Activated CD8-positive, alpha-beta memory T cell treated with anti-CD3 and anti-CD28 coated beads for 1 hour (primary cell): ENCODE data around the gene HDGFL1.

Experiments
- DNase-seq, 2 donors: peaks; one replicate each; pipeline ENCODE4 v3.0.0-alpha.2; 2020; ENCODE audit warnings: low read depth in 1 of 2; ENCODE audit errors: extremely low read depth in 1 of 2

HDGFL1 gene

GRCh38 chr6:22569281-22570184, at the start of gene HDGFL1:
HDGFL1 (plus strand) TSS chr6:22569566; CDS start chr6:22569576, 10 bp downstream.
- no peak for DNase-seq

DNA sequence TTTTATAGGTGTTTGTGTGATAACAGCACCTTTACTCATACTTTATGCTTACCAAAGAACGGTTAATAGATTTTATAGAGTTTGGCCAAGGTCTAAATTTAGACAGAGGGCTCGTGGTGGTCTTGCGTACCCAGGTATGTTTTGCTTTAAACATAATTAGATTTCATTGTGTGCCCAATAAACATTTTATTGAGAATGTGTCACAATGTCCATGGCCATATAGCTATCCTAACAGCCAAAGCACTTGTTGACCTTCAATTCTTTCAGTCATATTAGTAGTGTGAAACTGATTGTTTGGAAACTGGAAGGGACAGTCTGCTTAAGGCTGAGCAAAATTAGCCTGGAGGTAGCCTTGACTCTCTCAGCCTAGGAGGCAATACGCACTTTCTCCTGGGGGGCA, 48.3 kb upstream of the HDGFL1 start:
- no peak for DNase-seq

GRCh38 chr6:22526736-22527135, 42.6 kb upstream of the HDGFL1 start:
- no peak for DNase-seq

DNA sequence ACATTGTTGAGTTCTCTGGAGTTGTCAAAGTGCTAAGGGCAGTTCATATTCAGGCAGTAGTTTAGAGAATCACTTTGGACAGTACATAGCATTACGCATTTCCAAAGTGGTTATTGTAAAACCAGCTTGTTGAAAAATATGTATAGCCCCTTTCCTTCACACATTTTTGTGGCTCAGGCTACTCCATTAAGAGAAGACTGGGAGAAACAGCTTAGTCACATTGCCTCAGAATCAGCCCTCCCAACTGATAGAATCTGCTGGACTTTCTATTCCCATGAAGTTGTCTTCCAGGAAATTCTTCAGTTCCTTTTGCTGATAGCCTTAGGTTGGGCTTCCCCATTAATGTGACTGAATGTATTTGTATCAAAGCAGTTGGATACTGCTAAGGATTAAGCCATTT, 39.5 kb upstream of the HDGFL1 start:
- DNase-seq, result no peak

GRCh38 chr6:22530506-22530905, 38.9 kb upstream of the HDGFL1 start:
- DNase-seq, result no peak

DNA sequence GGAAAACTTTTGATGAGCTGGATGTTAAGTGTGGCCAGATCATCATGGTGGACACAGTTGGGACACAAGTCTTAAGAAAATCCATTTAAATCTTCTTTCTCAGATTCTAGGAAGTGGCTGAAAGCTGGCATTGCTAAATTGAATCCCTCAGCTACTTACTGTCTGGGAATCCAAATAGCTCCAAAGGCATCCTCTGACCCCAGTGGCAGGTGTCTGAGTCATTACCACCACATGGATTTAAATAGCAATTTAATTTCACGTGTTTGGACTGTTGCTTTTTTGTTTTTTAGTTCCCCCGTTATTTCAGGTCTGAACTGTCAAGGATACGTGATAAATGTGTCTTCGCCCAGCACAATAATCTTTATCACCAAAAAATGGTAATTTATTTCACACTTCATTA, 33.2 kb upstream of the HDGFL1 start:
- DNase-seq, result no peak

DNA sequence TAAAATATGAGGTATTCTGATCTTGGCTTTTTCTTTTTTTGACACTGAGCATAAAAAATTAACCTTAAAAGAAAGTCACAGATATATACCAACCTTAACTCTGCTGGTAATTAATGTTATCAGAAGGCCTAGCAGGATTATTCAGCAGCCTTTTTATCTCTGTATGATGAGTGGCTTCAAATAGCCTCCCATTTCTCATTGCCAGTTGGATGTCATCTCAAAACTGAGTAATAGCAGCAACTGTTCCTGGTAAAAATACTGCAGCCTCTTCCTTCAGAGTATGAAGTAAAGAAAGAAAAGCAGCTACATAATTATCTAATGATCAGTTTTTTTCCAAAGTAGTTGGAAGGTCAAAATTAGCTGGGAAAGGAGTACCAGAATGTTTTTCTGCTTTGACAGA, 24.9 kb upstream of the HDGFL1 start:
- DNase-seq, result no peak

DNA sequence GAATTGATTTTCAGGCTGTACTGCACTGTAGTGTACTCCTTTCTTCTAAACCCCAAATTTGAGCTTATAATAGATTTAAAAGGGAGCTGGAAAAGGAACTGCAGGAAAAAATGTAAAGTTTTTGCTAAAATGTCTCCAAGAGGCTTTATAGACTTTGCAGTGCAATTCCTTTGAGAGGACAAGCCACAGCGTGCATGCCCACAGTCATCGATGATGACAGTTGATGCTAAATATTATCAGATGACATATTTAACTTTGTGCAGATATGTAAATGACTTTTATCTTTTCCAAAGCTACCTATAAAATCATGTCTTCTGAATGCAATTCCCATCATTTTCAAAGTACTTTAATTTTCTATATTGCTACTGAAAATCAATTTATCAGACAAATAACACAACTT, 24.3 kb upstream of the HDGFL1 start:
- DNase-seq, result no peak

GRCh38 chr6:22546236-22546635, 23.1 kb upstream of the HDGFL1 start:
- no peak for DNase-seq

- DNase-seq, result no peak
These were observed 18.2 kb upstream of the HDGFL1 start for GRCh38 chr6:22550971-22551670.

DNA sequence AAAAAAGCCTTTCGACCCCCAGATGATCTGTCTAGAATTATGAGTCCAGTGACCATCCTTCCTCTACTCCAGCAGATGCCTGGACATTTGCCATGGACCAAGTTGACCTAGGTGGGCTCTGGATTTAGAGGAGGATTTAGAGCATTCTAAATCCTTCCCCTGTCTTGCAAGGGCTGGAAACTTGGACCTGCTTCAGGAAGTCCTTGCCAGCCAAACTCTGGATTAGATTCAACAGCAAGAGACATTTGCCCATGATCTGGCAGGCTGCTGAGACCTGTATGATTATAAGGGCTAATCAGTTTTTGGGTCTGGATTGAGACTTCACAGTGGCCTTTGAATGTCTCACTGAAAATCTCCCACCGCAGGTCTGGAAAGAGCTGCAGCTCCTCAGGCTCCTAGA, 13.1 kb upstream of the HDGFL1 start:
- no peak for DNase-seq

- DNase-seq, result no peak
These were observed 12.4 kb upstream of the HDGFL1 start for GRCh38 chr6:22557007-22557406.

DNA sequence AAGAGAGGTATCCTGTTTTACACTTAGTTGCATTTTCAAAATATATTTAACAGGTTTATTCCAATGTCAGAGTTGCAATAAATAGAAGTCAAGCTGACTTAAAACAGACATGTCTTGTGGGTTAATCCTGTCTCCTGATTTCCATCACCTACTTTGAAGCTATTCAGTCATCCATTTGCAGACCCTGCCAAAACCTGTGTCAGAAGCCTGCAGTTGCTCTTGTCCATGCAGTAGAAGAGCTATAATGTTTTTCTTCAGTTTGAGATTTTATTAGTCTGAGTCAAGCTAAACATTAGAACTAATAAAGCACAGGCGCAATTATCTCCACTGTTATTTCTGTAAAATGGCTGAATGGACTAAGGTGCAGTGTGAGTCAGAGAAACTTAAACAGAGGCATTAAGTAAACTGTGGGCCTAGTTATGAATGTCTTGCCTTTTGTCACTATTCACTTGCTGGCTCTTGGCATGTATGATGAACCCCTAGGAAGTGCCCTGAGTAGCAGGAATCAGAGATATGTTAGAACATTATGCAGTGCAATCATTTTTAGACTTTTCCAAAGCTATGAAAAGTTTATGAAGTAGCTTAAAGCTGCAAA, 11.0 kb upstream of the HDGFL1 start:
- no peak for DNase-seq

DNA sequence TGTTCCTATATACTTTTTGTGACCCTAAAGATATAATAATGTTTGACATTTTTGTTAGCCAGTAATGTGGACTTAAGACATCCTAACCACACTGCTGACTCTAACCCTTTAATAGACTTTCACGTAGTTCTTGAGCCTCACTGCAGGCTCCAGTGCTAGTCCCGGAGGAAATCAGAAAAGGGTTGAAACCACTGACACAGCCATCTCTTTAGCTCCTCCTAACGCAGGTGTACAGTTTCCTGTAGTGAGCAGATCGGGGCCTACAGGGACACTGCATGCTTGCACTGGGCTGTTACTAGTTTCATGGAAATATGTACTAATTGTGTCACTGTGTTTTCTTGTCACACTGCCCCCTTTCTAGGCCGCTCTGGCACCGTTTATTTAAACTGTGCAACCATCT, 512 bp upstream of the HDGFL1 start:
- DNase-seq, result no peak

GRCh38 chr6:22570185-22570551, 802 bp downstream of the HDGFL1 start:
- DNase-seq, result no peak

DNA sequence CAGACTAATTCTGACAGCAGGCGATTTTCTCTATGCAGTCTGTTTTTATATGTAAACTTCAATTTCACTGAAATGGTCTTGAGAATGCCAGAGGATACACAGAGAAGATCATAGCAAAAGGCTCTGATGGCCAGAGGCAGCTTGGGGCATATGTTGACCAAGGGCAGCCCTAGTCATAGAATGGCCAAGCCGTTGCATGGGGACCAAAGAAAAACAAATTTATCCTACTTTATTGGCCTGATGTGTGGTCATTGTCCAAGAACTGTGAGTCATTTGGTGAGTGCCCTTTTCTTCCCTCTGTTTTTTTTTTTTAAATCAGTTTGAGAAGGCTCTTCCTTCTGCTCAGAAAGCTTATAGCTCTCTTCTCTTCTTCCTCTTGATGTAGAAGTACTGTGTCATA, 5.8 kb downstream of the HDGFL1 start:
- no peak for DNase-seq

DNA sequence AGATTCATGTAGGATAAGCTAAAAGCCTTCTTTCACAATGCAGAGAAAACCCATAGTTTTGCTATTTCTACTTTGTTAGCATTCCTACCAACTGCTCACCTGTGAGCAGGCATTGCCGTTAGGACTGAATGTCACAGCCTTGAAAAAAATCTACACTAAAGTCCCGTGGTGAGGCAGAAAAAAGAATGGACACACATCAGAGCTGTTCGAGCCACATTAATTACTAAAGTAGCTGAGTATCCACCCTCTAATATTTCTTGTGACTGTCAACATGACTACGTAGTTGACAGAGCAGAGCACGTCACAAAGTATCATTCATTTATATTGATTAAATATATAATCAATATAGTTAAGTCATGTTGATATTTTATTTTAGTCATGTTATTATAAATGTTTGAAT, 10.1 kb downstream of the HDGFL1 start:
- no peak for DNase-seq

DNA sequence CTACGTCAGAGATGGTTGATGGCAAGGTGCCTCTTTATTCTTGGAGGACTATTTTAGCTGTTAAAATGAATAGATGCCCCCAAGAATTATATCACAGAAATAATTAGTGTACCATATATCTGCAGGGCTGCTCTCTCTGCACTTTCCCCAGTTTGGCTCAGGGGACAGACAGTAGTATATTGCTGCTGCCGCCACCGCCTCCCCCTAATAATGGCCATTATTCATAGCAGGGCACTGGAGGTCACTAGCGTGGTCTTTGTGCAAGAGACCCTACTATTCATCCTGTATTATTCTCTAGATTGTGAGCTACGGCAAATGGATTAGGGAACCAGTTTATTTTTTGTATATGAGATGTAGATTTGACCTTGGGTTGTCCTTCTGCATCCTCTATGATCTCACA, 11.0 kb downstream of the HDGFL1 start:
- no peak for DNase-seq

GRCh38 chr6:22582417-22583205, 13.2 kb downstream of the HDGFL1 start:
- DNase-seq, result no peak

GRCh38 chr6:22583230-22583629, 13.9 kb downstream of the HDGFL1 start:
- no peak for DNase-seq

DNA sequence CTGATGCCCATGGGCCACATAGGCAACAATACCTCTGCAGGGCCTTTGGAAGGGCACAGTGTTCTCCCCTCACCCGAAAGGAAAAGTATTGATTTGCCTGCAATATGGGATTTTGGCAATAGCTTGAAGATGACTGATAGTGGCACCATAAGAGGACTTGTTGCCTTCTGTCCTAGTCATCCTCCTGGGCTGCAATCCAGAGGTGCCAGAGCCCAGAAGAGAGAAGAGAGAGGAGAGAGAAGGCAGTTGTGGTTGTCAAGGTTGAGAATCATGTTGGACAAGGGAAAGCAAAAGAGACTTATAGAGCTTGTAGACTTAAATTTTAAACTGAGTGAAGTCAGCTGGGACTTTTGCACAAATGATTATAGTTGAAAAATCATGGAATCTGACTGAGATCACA, 14.6 kb downstream of the HDGFL1 start:
- no peak for DNase-seq
